OCI-LY3 (cell line): ENCODE measurements around the gene MGAT4C.
"Not testable (repeated sequence)": the region's sequence is repeated elsewhere in the genome, so short reads cannot be mapped to it uniquely, and the experiment has no call there.

Experiments
- CTCF ChIP-seq: fragments of 200-600, 300-600 bp; sonication (generic); IDR thresholded peaks from 2 replicates; pipeline ENCODE4 v1.5.1; 2014; ENCODE audit warnings: antibody characterized with exemption, low read length, low read depth
- EZH2phosphoT487 ChIP-seq: fragments of 200-600 bp; shearing (Covaris generic); IDR thresholded peaks from 2 replicates; pipeline ENCODE4 v1.6.1; 2018; ENCODE audit warnings: antibody characterized with exemption, mixed run types, low read depth

DNA sequence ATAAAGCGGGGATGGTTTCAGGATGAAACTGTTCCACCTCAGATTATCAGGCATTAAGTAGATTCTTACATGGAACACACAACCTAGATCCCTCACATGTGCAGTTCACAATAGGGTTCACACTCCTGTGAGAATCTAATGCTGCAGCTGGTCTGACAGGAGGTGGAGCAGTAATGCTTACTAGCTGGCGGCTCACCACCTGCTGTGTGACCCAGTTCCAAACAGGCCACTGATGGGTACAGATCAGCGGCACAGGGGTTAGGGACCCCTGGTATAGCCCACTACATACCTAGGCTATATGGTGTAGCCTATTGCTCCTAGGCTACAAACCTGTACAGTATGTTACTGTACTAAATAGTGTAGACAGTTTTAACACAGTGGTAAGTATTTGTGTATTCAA is 129.3 kb downstream of the MGAT4C start:
- TF ChIP-seq CTCF, EZH2phosphoT487: not testable (repeated sequence)
